OCI-LY7 (cell line): ENCODE results near the gene OR6B1.

Experiments used
- EZH2phosphoT487 ChIP-seq: fragments of 200-600 bp; sonication (generic); IDR thresholded peaks from 2 replicates; pipeline ENCODE4 v1.6.1; 2018; ENCODE audit warnings: low read depth, borderline replicate concordance, mild to moderate bottlenecking, mixed run types, antibody characterized with exemption, low read length, moderate library complexity, mixed read lengths
- TF ChIP-seq, protein P1 (sequence below): fragments of 200-600 bp; sonication (generic); conservative IDR thresholded peaks from 2 replicates; pipeline ENCODE4 v1.5.1; 2014; ENCODE audit warnings: mild to moderate bottlenecking, antibody characterized with exemption, low read length, moderate library complexity, mixed read lengths

DNA sequence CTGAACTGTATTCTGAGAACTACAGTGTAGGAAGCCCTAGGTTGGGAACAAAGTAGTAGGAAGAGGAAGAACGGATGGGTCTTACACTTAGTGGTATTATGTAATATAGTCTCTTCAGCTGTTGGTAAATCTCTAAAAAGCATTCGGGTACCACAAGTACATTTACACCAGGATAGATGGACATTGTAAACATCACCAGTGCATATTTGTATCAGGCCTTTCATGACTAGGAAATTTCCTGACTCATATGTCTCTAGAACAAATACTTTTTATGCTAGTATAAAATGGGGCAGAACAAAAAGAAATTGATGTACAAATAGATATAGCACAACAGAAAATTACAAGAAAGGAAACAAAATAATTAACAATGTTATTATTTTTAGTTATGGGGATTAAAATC, 21.5 kb upstream of the OR6B1 start:
- TF ChIP-seq, protein P1, sequence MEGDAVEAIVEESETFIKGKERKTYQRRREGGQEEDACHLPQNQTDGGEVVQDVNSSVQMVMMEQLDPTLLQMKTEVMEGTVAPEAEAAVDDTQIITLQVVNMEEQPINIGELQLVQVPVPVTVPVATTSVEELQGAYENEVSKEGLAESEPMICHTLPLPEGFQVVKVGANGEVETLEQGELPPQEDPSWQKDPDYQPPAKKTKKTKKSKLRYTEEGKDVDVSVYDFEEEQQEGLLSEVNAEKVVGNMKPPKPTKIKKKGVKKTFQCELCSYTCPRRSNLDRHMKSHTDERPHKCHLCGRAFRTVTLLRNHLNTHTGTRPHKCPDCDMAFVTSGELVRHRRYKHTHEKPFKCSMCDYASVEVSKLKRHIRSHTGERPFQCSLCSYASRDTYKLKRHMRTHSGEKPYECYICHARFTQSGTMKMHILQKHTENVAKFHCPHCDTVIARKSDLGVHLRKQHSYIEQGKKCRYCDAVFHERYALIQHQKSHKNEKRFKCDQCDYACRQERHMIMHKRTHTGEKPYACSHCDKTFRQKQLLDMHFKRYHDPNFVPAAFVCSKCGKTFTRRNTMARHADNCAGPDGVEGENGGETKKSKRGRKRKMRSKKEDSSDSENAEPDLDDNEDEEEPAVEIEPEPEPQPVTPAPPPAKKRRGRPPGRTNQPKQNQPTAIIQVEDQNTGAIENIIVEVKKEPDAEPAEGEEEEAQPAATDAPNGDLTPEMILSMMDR = no peak
- TF ChIP-seq EZH2phosphoT487 = no peak
